Gastrocnemius medialis (tissue), 4 donors: ENCODE data around the gene NR3C2. TPM values are rescaled to one million over a fixed set of nuclear protein-coding genes. Genes with fewer than 3 reads are reported as not detected.

ENCODE experiments used
- ATAC-seq, 2 donors: fragments of 150-250 bp; one replicate each; pipeline ENCODE4 v1.9.1; 2016
- DNase-seq, 2 donors: peaks; one replicate each; pipeline ENCODE4 v3.0.0-alpha.2; 2019
- H3K27ac ChIP-seq, 4 donors: fragments of 200-600 bp; sonication (generic); 1 replicate in 1 of 4; 2 replicates in 3 of 4; pipeline ENCODE4 v1.5.1; 2016 to 2018; ENCODE audit warnings: mild to moderate bottlenecking in 2 of 4, moderate library complexity in 1 of 4
- H3K27me3 ChIP-seq, 3 donors: fragments of 200-600 bp; sonication (generic) in 2 of 3; 1 replicate in 1 of 3; 2 replicates in 2 of 3; pipeline versions ENCODE4 v1.5.1 to v1.6.0; 2016 to 2019; ENCODE audit warnings: mild to moderate bottlenecking in 1 of 3, moderate library complexity in 1 of 3
- H3K36me3 ChIP-seq, 2 donors: fragments of 200-600 bp; sonication (generic) in 1 of 2; one replicate each; pipeline ENCODE4 v1.5.1; 2017 to 2018
- H3K4me1 ChIP-seq, 2 donors: fragments of 200-600 bp; sonication (generic) in 1 of 2; one replicate each; pipeline ENCODE4 v1.5.1; 2016 to 2017; ENCODE audit warnings: mild to moderate bottlenecking in 2 of 2
- H3K4me3 ChIP-seq, 4 donors: fragments of 200-600 bp; sonication (generic) in 3 of 4; 1 replicate in 1 of 4; 2 replicates in 3 of 4; pipeline ENCODE4 v1.5.1; 2016 to 2019; ENCODE audit warnings: mild to moderate bottlenecking in 2 of 4
- H3K9me3 ChIP-seq, 3 donors: fragments of 200-600 bp; sonication (generic) in 2 of 3; 1 replicate in 1 of 3; 2 replicates in 2 of 3; pipeline ENCODE4 v1.5.1; 2016 to 2019
- POLR2A ChIP-seq, 2 donors: fragments of 450-650 bp; IDR thresholded peaks; one replicate each; pipeline ENCODE4 v1.6.1; 2017; ENCODE audit warnings: antibody characterized with exemption in 2 of 2, mild to moderate bottlenecking in 2 of 2, moderate library complexity in 2 of 2
- in situ Hi-C, 4 donors: fragments of 200-750 bp; cut with MboI; loops; one replicate each; pipeline versions ENCODE4 v1.15.0 to v1.8.0; 2017; ENCODE audit warnings: low sequenced_read_pairs in 4 of 4
- intact Hi-C: fragments of 100-400 bp; cut with DNase I; formaldehyde crosslinking; loops from one replicate; pipeline ENCODE4 v1.15.1; 2023; ENCODE audit warnings: low total_unique reads
- total RNA-seq, 4 donors: library from RNA; depleted of rRNA; stranded (reverse); fragments of >200 nt; gene quantifications; one replicate each; pipeline versions ENCODE4 v1.1.0 to v1.2.3, GENCODE V29; 2016
- TF ChIP-seq, protein P1 (sequence below), 5 experiments: fragments of 450-650 bp in 3 of 5; fragments of 200-600 bp in 2 of 5; sonication (generic) in 2 of 5; IDR thresholded peaks in 4 of 5; conservative IDR thresholded peaks in 1 of 5; 1 replicate in 4 of 5; 2 replicates in 1 of 5; pipeline ENCODE4 v1.5.1; 2016 to 2019; ENCODE audit warnings: antibody characterized with exemption in 5 of 5, mild to moderate bottlenecking in 3 of 5, moderate library complexity in 3 of 5

NR3C2 gene
- total RNA-seq, 4 donors from 2014 or later: 5.6 to 10.4 (median 8.1) TPM

DNA sequence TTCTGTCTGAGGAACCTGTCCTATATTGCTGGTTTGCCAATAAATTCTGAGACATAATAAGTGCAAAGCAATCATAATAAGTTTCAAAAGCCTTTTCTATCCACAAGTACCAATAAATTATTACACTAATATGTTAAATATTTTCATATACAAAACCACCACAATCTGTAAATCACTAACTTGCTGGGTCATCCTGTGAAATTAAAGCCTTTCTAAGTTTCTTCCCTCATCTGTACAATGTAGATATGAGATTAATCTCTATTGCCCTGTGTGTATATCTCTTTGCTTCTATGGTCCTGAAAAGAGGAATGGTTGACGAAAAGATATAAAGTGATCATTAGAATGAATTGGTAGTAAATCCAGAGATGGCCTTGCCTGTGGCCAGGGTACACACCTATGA, 231.6 kb downstream of the NR3C2 start:
- Histone ChIP-seq H3K27ac (no peak overlapping the region), H3K9me3 (no peaks in the 10 kb centered on the region), H3K36me3 (no peaks in the 10 kb centered on the region), H3K4me3 (no peak overlapping the region), H3K27me3 (no peaks in the 10 kb centered on the region), H3K4me1 (peaks cover 28 to 29% of the 10 kb centered on the region in 2 donors)
- TF ChIP-seq, protein P1, sequence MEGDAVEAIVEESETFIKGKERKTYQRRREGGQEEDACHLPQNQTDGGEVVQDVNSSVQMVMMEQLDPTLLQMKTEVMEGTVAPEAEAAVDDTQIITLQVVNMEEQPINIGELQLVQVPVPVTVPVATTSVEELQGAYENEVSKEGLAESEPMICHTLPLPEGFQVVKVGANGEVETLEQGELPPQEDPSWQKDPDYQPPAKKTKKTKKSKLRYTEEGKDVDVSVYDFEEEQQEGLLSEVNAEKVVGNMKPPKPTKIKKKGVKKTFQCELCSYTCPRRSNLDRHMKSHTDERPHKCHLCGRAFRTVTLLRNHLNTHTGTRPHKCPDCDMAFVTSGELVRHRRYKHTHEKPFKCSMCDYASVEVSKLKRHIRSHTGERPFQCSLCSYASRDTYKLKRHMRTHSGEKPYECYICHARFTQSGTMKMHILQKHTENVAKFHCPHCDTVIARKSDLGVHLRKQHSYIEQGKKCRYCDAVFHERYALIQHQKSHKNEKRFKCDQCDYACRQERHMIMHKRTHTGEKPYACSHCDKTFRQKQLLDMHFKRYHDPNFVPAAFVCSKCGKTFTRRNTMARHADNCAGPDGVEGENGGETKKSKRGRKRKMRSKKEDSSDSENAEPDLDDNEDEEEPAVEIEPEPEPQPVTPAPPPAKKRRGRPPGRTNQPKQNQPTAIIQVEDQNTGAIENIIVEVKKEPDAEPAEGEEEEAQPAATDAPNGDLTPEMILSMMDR (IDR thresholded peaks at IDR 0.05 in 4 of 5, conservative IDR thresholded peaks at IDR 0.05 in 1 of 5): no peak
- no peak for TF ChIP-seq POLR2A (IDR thresholded peaks at IDR 0.05)
- ATAC-seq: no peak
- no peak for DNase-seq
- in situ Hi-C loops (no loop called here), intact Hi-C loops (loop anchor here (10.0 kb wide), 3 partner anchors 156 to 596 kb away; partner anchors contain the start of genes NR3C2 and TMEM184C)

- no peaks in the 10 kb centered on the region for H3K36me3 ChIP-seq
- TF ChIP-seq, protein P1 (IDR thresholded peaks at IDR 0.05 in 4 of 5, conservative IDR thresholded peaks at IDR 0.05 in 1 of 5): no peak
- TF ChIP-seq POLR2A (IDR thresholded peaks at IDR 0.05): no peak
- ATAC-seq (no peak), DNase-seq (no peak)
- H3K27ac ChIP-seq: no peak overlapping the region
- no peaks in the 10 kb centered on the region for H3K9me3 ChIP-seq
- intact Hi-C loops (no loop called here), in situ Hi-C loops (no loop called here)
- peaks cover 39 to 44% of the 10 kb centered on the region in 2 donors for H3K4me1 ChIP-seq
- H3K4me3 ChIP-seq: no peak overlapping the region
- H3K27me3 ChIP-seq: no peaks in the 10 kb centered on the region
Observed at GRCh38 chr4:148207068-148207467, 235.1 kb downstream of the NR3C2 start.

- H3K27me3 ChIP-seq: no peaks in the 10 kb centered on the region
- H3K4me3 ChIP-seq: no peak overlapping the region
- TF ChIP-seq, protein P1 (IDR thresholded peaks at IDR 0.05 in 4 of 5, conservative IDR thresholded peaks at IDR 0.05 in 1 of 5): no peak
- no peak for TF ChIP-seq POLR2A (IDR thresholded peaks at IDR 0.05)
- DNase-seq (no peak), ATAC-seq (no peak)
- peak overlapping the region in 1 of 4 donors; percentile 22 for H3K27ac ChIP-seq
- no peaks in the 10 kb centered on the region for H3K36me3 ChIP-seq
- in situ Hi-C loops (no loop called here), intact Hi-C loops (no loop called here)
- peaks cover 26 to 34% of the 10 kb centered on the region in 2 donors for H3K4me1 ChIP-seq
- H3K9me3 ChIP-seq: no peaks in the 10 kb centered on the region
Observed at GRCh38 chr4:148205476-148205875, 236.7 kb downstream of the NR3C2 start.

DNA sequence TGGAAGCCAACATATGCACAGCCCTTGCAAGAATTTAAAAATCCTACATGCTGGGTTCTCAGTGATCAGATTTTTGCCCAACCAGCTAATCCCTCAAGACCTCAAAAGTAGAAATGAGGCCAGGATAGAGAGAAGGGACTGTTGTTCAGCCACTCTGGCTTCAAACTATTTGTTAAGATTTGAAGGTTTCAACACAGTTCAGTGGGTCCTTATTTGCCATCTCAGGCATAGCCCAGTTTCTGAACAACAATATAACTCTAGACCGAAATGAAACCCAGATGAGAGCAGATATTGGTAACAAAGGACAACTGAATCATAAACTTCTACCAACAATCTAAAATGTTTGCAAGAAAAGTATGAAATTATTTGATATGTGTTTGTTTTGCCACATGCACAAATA, 237.3 kb downstream of the NR3C2 start:
- intact Hi-C loops: no loop called here
- in situ Hi-C loops: no loop called here
- TF ChIP-seq POLR2A (IDR thresholded peaks at IDR 0.05): no peak
- TF ChIP-seq, protein P1 (IDR thresholded peaks at IDR 0.05 in 4 of 5, conservative IDR thresholded peaks at IDR 0.05 in 1 of 5): no peak

DNA sequence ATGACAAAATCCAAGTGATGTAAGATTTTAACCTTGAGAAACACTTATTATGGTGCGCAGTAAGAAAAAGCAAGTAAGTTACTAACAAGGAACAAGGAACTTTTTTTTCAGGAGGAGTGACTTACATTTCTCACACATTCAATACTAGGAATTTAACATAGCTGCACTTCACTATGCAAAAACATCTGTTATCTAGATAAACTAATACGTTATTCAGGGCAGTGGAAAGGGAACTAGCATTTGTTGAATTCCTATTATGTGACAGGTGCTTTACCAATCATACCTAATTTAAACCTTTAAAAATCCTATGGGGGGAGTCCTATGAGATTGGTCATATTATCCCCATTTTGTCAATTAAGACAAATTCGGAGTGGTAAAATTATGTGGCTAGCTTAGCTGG, 238.0 kb downstream of the NR3C2 start:
- Histone ChIP-seq H3K4me3 (no peak overlapping the region), H3K36me3 (no peaks in the 10 kb centered on the region), H3K27me3 (no peaks in the 10 kb centered on the region), H3K4me1 (peaks cover 26 to 34% of the 10 kb centered on the region in 2 donors), H3K27ac (peak overlapping the region; percentile 13 to 79 (median 44)), H3K9me3 (no peaks in the 10 kb centered on the region)
- no peak for ATAC-seq
- intact Hi-C loops: no loop called here
- no peak for DNase-seq
- TF ChIP-seq, protein P1 (IDR thresholded peaks at IDR 0.05 in 4 of 5, conservative IDR thresholded peaks at IDR 0.05 in 1 of 5): no peak
- no peak for TF ChIP-seq POLR2A (IDR thresholded peaks at IDR 0.05)
- in situ Hi-C loops: no loop called here

More for the DNA sequence above, 237.3 kb downstream of the NR3C2 start:
- H3K36me3 ChIP-seq: no peaks in the 10 kb centered on the region
- no peaks in the 10 kb centered on the region for H3K27me3 ChIP-seq
- ATAC-seq (no peak), DNase-seq (no peak)
- peak overlapping the region in 1 of 4 donors; percentile 31 for H3K27ac ChIP-seq
- peaks cover 26 to 34% of the 10 kb centered on the region in 2 donors for H3K4me1 ChIP-seq
- no peak overlapping the region for H3K4me3 ChIP-seq
- H3K9me3 ChIP-seq: no peaks in the 10 kb centered on the region
